IMR-90 (cell line): ENCODE results near the gene PSMA6. TPM values are rescaled to one million over a fixed set of nuclear protein-coding genes. Genes with fewer than 3 reads are reported as not detected.

Source experiments
- polyA plus RNA-seq, 3 experiments: library from polyadenylated mRNA; depleted of rRNA; stranded (reverse); fragments of >200 nt; gene quantifications; 2 replicates each; pipeline ENCODE4 v1.2.3, GENCODE V29; 2012; ENCODE audit warnings: low replicate concordance in 1 of 3
- total RNA-seq: library from RNA; depleted of rRNA; stranded (reverse); fragments of >200 nt; gene quantifications from 2 replicates; pipeline ENCODE4 v1.2.3, GENCODE V29; 2012; rRNA removed

Gene PSMA6
- total and polyA plus RNA-seq, 2 of the 4 experiments (the other 2 are of a cell fraction) = 184 to 530 TPM

Other genes starting within 250 kb of the PSMA6 start
- 18.5 and 35.8 TPM in 2 replicates for gene FAM177A1, start 246.1 kb upstream of the PSMA6 start, total RNA-seq
- 29.4 and 33.4 TPM in 2 replicates for gene FAM177A1, start 246.1 kb upstream of the PSMA6 start, polyA plus RNA-seq (2012; rRNA removed)
- gene PPP2R3C, start 170.4 kb upstream of the PSMA6 start, total RNA-seq = 17.0 and 31.1 TPM in 2 replicates
- gene PPP2R3C, start 170.4 kb upstream of the PSMA6 start, polyA plus RNA-seq (2012; rRNA removed) = 13.0 and 15.9 TPM in 2 replicates
- 41.1 and 50.5 TPM in 2 replicates for gene PRORP, start 169.8 kb upstream of the PSMA6 start, total RNA-seq
- 18.0 and 19.2 TPM in 2 replicates for gene PRORP, start 169.8 kb upstream of the PSMA6 start, polyA plus RNA-seq (2012; rRNA removed)
- 97.1 and 102 TPM in 2 replicates for gene NFKBIA, start 112.4 kb downstream of the PSMA6 start, total RNA-seq
- 71.1 and 76.5 TPM in 2 replicates for gene NFKBIA, start 112.4 kb downstream of the PSMA6 start, polyA plus RNA-seq (2012; rRNA removed)
- gene INSM2, start 241.8 kb downstream of the PSMA6 start, total RNA-seq = not detected in 2 replicates
- gene INSM2, start 241.8 kb downstream of the PSMA6 start, polyA plus RNA-seq (2012; rRNA removed) = not detected in 2 replicates